IPS-18c (cell line): ENCODE measurements around the gene ARHGAP28.

Source experiments
- H3K4me3 ChIP-seq: 2 replicates; pipeline ENCODE4 v1.7.0; 2013; ENCODE audit warnings: low read depth, mild to moderate bottlenecking, low read length, moderate library complexity; ENCODE audit not compliant: insufficient read depth
- H3K9me3 ChIP-seq: one replicate; pipeline ENCODE4 v1.6.1; 2013; ENCODE audit warnings: mild to moderate bottlenecking, low read length, moderate library complexity; ENCODE audit not compliant: control insufficient read depth, insufficient read depth

ARHGAP28 gene

DNA sequence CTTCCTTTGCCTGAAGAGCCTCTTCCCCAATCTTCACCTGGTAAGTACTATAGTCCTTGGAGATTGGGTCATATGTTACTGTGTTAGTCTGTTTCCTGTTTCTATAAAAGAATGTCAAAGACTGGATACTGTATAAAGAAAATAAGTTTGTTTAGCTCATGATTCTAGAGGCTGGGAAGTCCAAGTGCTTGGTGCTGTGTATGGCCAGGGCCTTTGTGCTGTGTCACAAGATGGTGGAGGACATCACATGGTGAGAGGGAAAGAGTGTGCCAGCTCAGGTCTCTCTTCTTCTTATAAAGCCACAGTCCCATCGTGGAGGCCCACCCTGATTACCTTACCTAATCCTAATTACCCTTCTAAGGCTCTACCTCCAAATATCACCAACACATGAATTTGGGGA, 20.9 kb downstream of the ARHGAP28 start:
- Histone ChIP-seq H3K9me3 (no peaks in the 10 kb centered on the region), H3K4me3 (no peak overlapping the region)

- no peaks in the 10 kb centered on the region for H3K9me3 ChIP-seq
- H3K4me3 ChIP-seq = no peak overlapping the region
Measured at GRCh38 chr18:6751222-6751621, 21.7 kb downstream of the ARHGAP28 start.

DNA sequence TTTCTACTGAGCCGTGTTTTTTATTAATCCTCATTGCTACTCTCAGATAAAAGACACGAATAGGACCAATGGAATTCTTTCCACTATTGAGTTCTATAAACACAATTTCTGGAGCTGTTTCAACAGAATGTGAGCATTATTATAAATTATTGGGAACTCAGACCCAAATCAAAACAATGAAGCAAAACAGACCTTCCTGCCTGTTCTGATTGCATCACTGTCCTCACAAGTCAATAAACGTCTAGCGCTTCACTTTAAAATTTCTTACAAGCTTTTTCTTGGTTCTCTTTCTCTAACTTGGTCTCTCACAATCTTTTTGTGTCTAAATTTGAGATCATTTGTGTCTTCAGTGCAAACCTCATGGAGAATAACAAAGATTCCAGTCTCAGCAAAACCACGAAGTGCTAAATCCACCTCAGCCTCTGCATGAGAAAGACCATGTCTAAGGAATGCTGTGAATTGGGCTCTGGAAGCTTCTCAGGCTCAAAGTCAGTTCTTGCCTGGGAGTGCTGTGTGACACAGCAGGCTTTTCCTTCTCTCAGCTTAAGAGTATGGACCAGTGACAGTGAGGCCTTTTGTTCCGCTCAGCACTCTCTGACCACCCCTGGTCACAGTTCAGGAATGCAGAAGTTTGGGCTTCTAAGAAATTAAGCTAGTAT, 22.8 kb downstream of the ARHGAP28 start:
- Histone ChIP-seq H3K9me3 (no peaks in the 10 kb centered on the region), H3K4me3 (no peak overlapping the region)

- no peaks in the 10 kb centered on the region for H3K9me3 ChIP-seq
- no peak overlapping the region for H3K4me3 ChIP-seq
Measured at GRCh38 chr18:6755107-6755506, 25.6 kb downstream of the ARHGAP28 start.

- Histone ChIP-seq H3K4me3 (no peak overlapping the region), H3K9me3 (no peaks in the 10 kb centered on the region)
Measured at GRCh38 chr18:6757931-6758330, 28.4 kb downstream of the ARHGAP28 start.

GRCh38 chr18:6759579-6759978, 30.1 kb downstream of the ARHGAP28 start:
- Histone ChIP-seq H3K4me3 (no peak overlapping the region), H3K9me3 (no peaks in the 10 kb centered on the region)

- H3K9me3 ChIP-seq = no peaks in the 10 kb centered on the region
- no peak overlapping the region for H3K4me3 ChIP-seq
Measured at GRCh38 chr18:6763524-6763923, 34.0 kb downstream of the ARHGAP28 start.

DNA sequence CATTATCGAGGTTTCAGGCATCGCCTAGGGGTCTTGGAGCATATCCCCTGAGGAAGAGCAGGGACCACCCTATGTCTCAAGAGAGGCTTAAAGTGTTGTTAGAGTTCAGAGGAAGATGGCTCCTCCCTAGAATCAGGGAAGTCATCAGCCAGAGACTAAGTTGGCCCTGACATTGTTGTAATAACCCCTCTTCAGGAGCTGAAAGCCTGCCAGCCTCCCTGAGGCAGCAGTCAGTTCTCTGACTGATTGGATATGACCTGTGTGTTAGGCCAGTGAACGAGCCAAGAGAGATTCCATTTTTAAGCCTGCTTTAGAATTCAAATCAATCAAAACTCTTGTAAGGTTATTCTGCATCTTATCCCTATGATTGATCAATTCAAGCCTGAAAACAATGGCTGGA, 34.9 kb downstream of the ARHGAP28 start:
- H3K4me3 ChIP-seq = no peak overlapping the region
- no peaks in the 10 kb centered on the region for H3K9me3 ChIP-seq

DNA sequence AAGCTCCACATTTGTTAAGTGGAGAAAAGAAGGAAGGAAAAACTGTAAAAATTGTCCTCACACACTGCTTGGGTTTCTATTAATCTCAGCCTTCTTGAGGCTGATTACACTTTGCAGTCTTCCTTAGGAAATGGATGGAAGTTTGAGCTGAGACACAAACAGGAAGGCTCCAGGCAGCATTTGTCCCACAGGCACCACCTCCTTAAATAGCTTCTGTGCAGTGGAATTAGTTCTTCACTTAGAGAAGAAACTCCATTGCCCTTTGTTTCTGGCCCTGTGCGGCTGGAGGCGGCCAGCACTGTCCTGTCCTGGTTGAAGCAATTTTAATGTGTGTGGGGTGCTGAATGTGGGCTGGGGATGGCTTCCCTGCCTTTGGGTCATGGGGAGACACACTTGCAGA, 44.3 kb downstream of the ARHGAP28 start:
- Histone ChIP-seq H3K4me3 (no peak overlapping the region), H3K9me3 (no peaks in the 10 kb centered on the region)

DNA sequence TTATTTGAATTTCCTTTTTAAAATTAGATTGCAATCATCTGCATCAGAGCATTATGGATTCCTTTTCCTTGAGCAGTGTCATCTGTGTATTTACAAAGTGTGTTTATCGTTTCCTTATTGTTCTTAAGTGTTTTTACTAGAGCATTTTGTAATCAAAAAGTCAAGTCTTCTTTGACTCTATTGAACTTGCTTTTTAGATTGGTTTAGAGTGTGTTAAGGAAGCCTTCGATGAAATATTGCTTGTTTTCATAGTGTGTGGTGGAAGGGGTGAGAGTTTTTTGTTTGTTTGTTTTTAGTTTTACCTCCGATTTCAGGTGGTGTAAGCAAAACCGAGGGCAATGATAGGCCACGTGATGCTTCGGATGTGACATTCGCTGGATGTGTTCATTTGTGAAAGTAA, 45.7 kb downstream of the ARHGAP28 start:
- Histone ChIP-seq H3K4me3 (no peak overlapping the region), H3K9me3 (no peaks in the 10 kb centered on the region)

- H3K4me3 ChIP-seq = no peak overlapping the region
Measured at GRCh38 chr18:6775702-6776101, 46.2 kb downstream of the ARHGAP28 start.

GRCh38 chr18:6776188-6776587, 46.7 kb downstream of the ARHGAP28 start:
- no peaks in the 10 kb centered on the region for H3K9me3 ChIP-seq

More at GRCh38 chr18:6775702-6776101, 46.2 kb downstream of the ARHGAP28 start:
- no peaks in the 10 kb centered on the region for H3K9me3 ChIP-seq

GRCh38 chr18:6777509-6777908, 48.0 kb downstream of the ARHGAP28 start:
- H3K9me3 ChIP-seq = no peaks in the 10 kb centered on the region
- no peak overlapping the region for H3K4me3 ChIP-seq

More at GRCh38 chr18:6776188-6776587, 46.7 kb downstream of the ARHGAP28 start:
- no peak overlapping the region for H3K4me3 ChIP-seq

- Histone ChIP-seq H3K9me3 (no peaks in the 10 kb centered on the region), H3K4me3 (no peak overlapping the region)
Measured at GRCh38 chr18:6778459-6779247, 49.1 kb downstream of the ARHGAP28 start.

DNA sequence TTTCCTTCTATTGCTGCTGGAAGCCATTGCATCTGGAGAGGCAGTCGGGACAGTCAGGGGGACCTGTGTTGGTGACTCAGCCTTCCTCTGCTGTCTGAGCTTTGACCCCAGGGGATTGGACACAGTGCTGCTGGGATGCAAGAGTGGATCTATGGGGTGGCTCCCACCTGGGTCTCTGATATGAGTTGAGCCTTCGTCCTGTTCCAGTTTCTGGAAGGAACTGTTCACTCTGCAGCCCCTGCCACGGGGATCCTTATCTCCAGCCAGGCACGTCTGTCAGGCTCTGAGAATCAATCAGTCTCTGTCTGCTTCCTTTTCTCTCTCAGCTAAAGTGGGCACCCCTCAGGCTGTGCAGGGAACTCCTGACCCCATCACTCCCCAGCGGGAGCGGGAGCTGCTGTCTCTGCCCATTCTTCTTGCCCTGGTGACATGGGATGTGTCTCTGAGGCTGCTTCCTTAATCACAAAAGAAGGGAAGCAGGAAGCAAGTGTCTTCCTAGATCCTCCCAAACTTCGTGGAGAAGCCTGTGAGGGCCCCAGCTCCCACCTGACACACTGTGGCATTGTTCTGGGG, 51.7 kb downstream of the ARHGAP28 start:
- Histone ChIP-seq H3K4me3 (no peak overlapping the region), H3K9me3 (no peaks in the 10 kb centered on the region)

GRCh38 chr18:6781796-6782195, 52.3 kb downstream of the ARHGAP28 start:
- no peaks in the 10 kb centered on the region for H3K9me3 ChIP-seq
- no peak overlapping the region for H3K4me3 ChIP-seq

DNA sequence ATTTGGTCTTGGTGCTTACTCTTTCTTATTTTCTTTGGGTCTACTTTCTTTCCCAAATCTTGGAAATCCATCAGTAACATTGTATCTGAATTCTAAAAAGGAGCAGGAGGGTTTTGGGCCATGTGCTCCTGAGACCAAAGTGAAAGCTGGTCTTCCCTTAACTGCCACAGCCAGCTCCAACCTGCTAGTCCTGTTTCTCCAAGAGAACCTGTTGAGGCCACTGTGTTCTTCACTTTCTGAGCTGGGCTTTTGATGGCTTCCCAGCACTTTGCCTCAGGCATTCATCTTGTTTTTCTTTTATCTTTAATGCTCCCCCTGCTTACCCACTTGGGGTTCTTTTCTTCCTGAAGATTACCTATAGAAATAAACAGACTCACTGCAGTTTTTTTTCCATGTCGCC, 53.3 kb downstream of the ARHGAP28 start:
- H3K4me3 ChIP-seq = no peak overlapping the region
- H3K9me3 ChIP-seq = no peaks in the 10 kb centered on the region

GRCh38 chr18:6784046-6784445, 54.5 kb downstream of the ARHGAP28 start:
- Histone ChIP-seq H3K4me3 (no peak overlapping the region), H3K9me3 (no peaks in the 10 kb centered on the region)
